Gastrocnemius medialis (tissue), 4 donors: ENCODE data around the gene PLK3. TPM values are rescaled to one million over a fixed set of nuclear protein-coding genes. Genes with fewer than 3 reads are reported as not detected.

Experiments
- ATAC-seq, 2 donors: fragments of 150-250 bp; one replicate each; pipeline ENCODE4 v1.9.1; 2016
- DNase-seq, 2 donors: peaks; one replicate each; pipeline ENCODE4 v3.0.0-alpha.2; 2019
- H3K27ac ChIP-seq, 4 donors: fragments of 200-600 bp; sonication (generic); 1 replicate in 1 of 4; 2 replicates in 3 of 4; pipeline ENCODE4 v1.5.1; 2016 to 2018; ENCODE audit warnings: mild to moderate bottlenecking in 2 of 4, moderate library complexity in 1 of 4
- H3K27me3 ChIP-seq, 3 donors: fragments of 200-600 bp; sonication (generic) in 2 of 3; 1 replicate in 1 of 3; 2 replicates in 2 of 3; pipeline versions ENCODE4 v1.5.1 to v1.6.0; 2016 to 2019; ENCODE audit warnings: mild to moderate bottlenecking in 1 of 3, moderate library complexity in 1 of 3
- H3K36me3 ChIP-seq, 2 donors: fragments of 200-600 bp; sonication (generic) in 1 of 2; one replicate each; pipeline ENCODE4 v1.5.1; 2017 to 2018
- H3K4me1 ChIP-seq, 2 donors: fragments of 200-600 bp; sonication (generic) in 1 of 2; one replicate each; pipeline ENCODE4 v1.5.1; 2016 to 2017; ENCODE audit warnings: mild to moderate bottlenecking in 2 of 2
- H3K4me3 ChIP-seq, 4 donors: fragments of 200-600 bp; sonication (generic) in 3 of 4; 1 replicate in 1 of 4; 2 replicates in 3 of 4; pipeline ENCODE4 v1.5.1; 2016 to 2019; ENCODE audit warnings: mild to moderate bottlenecking in 2 of 4
- H3K9me3 ChIP-seq, 3 donors: fragments of 200-600 bp; sonication (generic) in 2 of 3; 1 replicate in 1 of 3; 2 replicates in 2 of 3; pipeline ENCODE4 v1.5.1; 2016 to 2019
- POLR2A ChIP-seq, 2 donors: fragments of 450-650 bp; IDR thresholded peaks; one replicate each; pipeline ENCODE4 v1.6.1; 2017; ENCODE audit warnings: antibody characterized with exemption in 2 of 2, mild to moderate bottlenecking in 2 of 2, moderate library complexity in 2 of 2
- in situ Hi-C, 4 donors: fragments of 200-750 bp; cut with MboI; loops; one replicate each; pipeline versions ENCODE4 v1.15.0 to v1.8.0; 2017; ENCODE audit warnings: low sequenced_read_pairs in 4 of 4
- intact Hi-C: fragments of 100-400 bp; cut with DNase I; formaldehyde crosslinking; loops from one replicate; pipeline ENCODE4 v1.15.1; 2023; ENCODE audit warnings: low total_unique reads
- total RNA-seq, 4 donors: library from RNA; depleted of rRNA; stranded (reverse); fragments of >200 nt; gene quantifications; one replicate each; pipeline versions ENCODE4 v1.1.0 to v1.2.3, GENCODE V29; 2016
- TF ChIP-seq, protein P1 (sequence below), 5 experiments: fragments of 450-650 bp in 3 of 5; fragments of 200-600 bp in 2 of 5; sonication (generic) in 2 of 5; IDR thresholded peaks in 4 of 5; conservative IDR thresholded peaks in 1 of 5; 1 replicate in 4 of 5; 2 replicates in 1 of 5; pipeline ENCODE4 v1.5.1; 2016 to 2019; ENCODE audit warnings: antibody characterized with exemption in 5 of 5, mild to moderate bottlenecking in 3 of 5, moderate library complexity in 3 of 5

PLK3 gene
- total RNA-seq, 4 donors from 2014 or later: 1.6 to 4.3 (median 3.6) TPM

DNA sequence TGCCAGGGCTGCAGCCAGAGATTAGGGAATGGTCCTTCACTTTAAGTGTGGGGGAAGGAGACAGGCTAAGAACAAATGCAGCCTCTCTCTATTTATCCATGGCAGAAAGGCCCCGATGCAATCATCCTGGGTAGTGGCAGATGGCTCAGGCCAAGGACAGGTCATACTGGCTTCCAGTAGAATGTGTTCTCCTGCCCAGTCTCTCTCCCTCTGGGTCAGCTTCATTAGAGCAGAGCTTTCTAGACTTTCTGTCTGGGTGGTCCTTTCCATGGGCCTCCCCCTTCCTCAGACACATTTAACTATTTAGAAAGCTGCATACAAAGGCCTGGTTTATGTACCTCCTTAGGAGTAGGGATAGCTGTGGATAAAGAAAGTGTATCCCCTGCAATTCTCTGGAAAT, 47.7 kb downstream of the PLK3 start:
- H3K9me3 ChIP-seq: no peaks in the 10 kb centered on the region

GRCh38 chr1:44848456-44849181, 48.4 kb downstream of the PLK3 start:
- DNase-seq (no peak), ATAC-seq (peak in 1 of 2 donors; percentile 8)
- no peak for TF ChIP-seq POLR2A (IDR thresholded peaks at IDR 0.05)
- TF ChIP-seq, protein P1, sequence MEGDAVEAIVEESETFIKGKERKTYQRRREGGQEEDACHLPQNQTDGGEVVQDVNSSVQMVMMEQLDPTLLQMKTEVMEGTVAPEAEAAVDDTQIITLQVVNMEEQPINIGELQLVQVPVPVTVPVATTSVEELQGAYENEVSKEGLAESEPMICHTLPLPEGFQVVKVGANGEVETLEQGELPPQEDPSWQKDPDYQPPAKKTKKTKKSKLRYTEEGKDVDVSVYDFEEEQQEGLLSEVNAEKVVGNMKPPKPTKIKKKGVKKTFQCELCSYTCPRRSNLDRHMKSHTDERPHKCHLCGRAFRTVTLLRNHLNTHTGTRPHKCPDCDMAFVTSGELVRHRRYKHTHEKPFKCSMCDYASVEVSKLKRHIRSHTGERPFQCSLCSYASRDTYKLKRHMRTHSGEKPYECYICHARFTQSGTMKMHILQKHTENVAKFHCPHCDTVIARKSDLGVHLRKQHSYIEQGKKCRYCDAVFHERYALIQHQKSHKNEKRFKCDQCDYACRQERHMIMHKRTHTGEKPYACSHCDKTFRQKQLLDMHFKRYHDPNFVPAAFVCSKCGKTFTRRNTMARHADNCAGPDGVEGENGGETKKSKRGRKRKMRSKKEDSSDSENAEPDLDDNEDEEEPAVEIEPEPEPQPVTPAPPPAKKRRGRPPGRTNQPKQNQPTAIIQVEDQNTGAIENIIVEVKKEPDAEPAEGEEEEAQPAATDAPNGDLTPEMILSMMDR (IDR thresholded peaks at IDR 0.05 in 4 of 5, conservative IDR thresholded peaks at IDR 0.05 in 1 of 5): no peak
- H3K4me3 ChIP-seq: no peak overlapping the region
- in situ Hi-C loops (no loop called here), intact Hi-C loops (loop anchor here (10.0 kb wide), 1 partner anchor 136 kb away; the partner anchor contains the start of gene EIF2B3)
- H3K4me1 ChIP-seq: no peaks in the 10 kb centered on the region
- no peaks in the 10 kb centered on the region for H3K9me3 ChIP-seq
- H3K36me3 ChIP-seq: peaks cover 0 to 9% of the 10 kb centered on the region in 2 donors
- no peak overlapping the region for H3K27ac ChIP-seq
- no peaks in the 10 kb centered on the region for H3K27me3 ChIP-seq

More for the DNA sequence above, 47.7 kb downstream of the PLK3 start:
- peaks cover 0 to 9% of the 10 kb centered on the region in 2 donors for H3K36me3 ChIP-seq
- H3K4me3 ChIP-seq: no peak overlapping the region
- in situ Hi-C loops (no loop called here), intact Hi-C loops (loop anchor here (10.0 kb wide), 1 partner anchor 137 kb away; the partner anchor contains the start of gene EIF2B3)
- no peak overlapping the region for H3K27ac ChIP-seq
- H3K4me1 ChIP-seq: peaks cover 1 to 2% of the 10 kb centered on the region in 2 donors
- TF ChIP-seq, protein P1 (IDR thresholded peaks at IDR 0.05 in 4 of 5, conservative IDR thresholded peaks at IDR 0.05 in 1 of 5): no peak
- no peak for TF ChIP-seq POLR2A (IDR thresholded peaks at IDR 0.05)
- no peaks in the 10 kb centered on the region for H3K27me3 ChIP-seq
- no peak for DNase-seq
- no peak for ATAC-seq

- Histone ChIP-seq H3K9me3 (no peaks in the 10 kb centered on the region), H3K4me3 (no peak overlapping the region), H3K27ac (no peak overlapping the region), H3K36me3 (peaks cover 0 to 10% of the 10 kb centered on the region in 2 donors), H3K27me3 (no peaks in the 10 kb centered on the region), H3K4me1 (no peaks in the 10 kb centered on the region)
- in situ Hi-C loops: no loop called here
- intact Hi-C loops: loop anchor here (10.0 kb wide), 1 partner anchor 135 kb away; the partner anchor contains the start of gene EIF2B3
- TF ChIP-seq, protein P1 (IDR thresholded peaks at IDR 0.05 in 4 of 5, conservative IDR thresholded peaks at IDR 0.05 in 1 of 5): no peak
- no peak for TF ChIP-seq POLR2A (IDR thresholded peaks at IDR 0.05)
- ATAC-seq (no peak), DNase-seq (no peak)
These were observed 49.5 kb downstream of the PLK3 start for GRCh38 chr1:44849575-44850132.

- peaks cover 0 to 27% of the 10 kb centered on the region in 2 donors for H3K36me3 ChIP-seq
- DNase-seq: no peak
- no peaks in the 10 kb centered on the region for H3K27me3 ChIP-seq
- no peak overlapping the region for H3K4me3 ChIP-seq
- no peak for ATAC-seq
- intact Hi-C loops (no loop called here), in situ Hi-C loops (no loop called here)
- TF ChIP-seq, protein P1 (IDR thresholded peaks at IDR 0.05 in 4 of 5, conservative IDR thresholded peaks at IDR 0.05 in 1 of 5): no peak
- no peak for TF ChIP-seq POLR2A (IDR thresholded peaks at IDR 0.05)
- no peaks in the 10 kb centered on the region for H3K9me3 ChIP-seq
- H3K4me1 ChIP-seq: no peaks in the 10 kb centered on the region
- no peak overlapping the region for H3K27ac ChIP-seq
These were observed 51.1 kb downstream of the PLK3 start for GRCh38 chr1:44851308-44851707.
